HG03280 (cell line): ENCODE data around the gene TAF1B.
"Not testable (repeated sequence)": the region's sequence is repeated elsewhere in the genome, so short reads cannot be mapped to it uniquely, and the experiment has no call there.

Experiments used
- ATAC-seq: cut with Tn5 transposase; IDR thresholded peaks from one replicate; pipeline ENCODE4 v1.9.1; 2021; ENCODE audit warnings: mild to moderate bottlenecking, moderate library complexity; ENCODE audit not compliant: unreplicated experiment

Gene TAF1B

GRCh38 chr2:9879455-9880194, 36.4 kb downstream of the TAF1B start:
- ATAC-seq = no peak

GRCh38 chr2:9883897-9884296, 40.6 kb downstream of the TAF1B start:
- no peak for ATAC-seq

- ATAC-seq = no peak
Observed at GRCh38 chr2:9884436-9884835, 41.2 kb downstream of the TAF1B start.

GRCh38 chr2:9885036-9885684, 41.9 kb downstream of the TAF1B start:
- ATAC-seq = no peak

- no peak for ATAC-seq
Observed at GRCh38 chr2:9887513-9887912, 44.2 kb downstream of the TAF1B start.

GRCh38 chr2:9889812-9890261, 46.6 kb downstream of the TAF1B start:
- ATAC-seq = no peak

GRCh38 chr2:9892236-9892635, 49.0 kb downstream of the TAF1B start:
- no peak for ATAC-seq

GRCh38 chr2:9895669-9896590, 52.7 kb downstream of the TAF1B start:
- ATAC-seq = no peak

- ATAC-seq = peak; percentile 50
Observed at GRCh38 chr2:9897331-9897737, 54.1 kb downstream of the TAF1B start.

GRCh38 chr2:9897846-9898245, 54.6 kb downstream of the TAF1B start:
- no peak for ATAC-seq

- no peak for ATAC-seq
Observed at GRCh38 chr2:9905413-9905812, 62.1 kb downstream of the TAF1B start.

- no peak for ATAC-seq
Observed at GRCh38 chr2:9907402-9907801, 64.1 kb downstream of the TAF1B start.

- ATAC-seq = no peak
Observed at GRCh38 chr2:9908639-9909038, 65.4 kb downstream of the TAF1B start.

- no peak for ATAC-seq
Observed at GRCh38 chr2:9909106-9909505, 65.8 kb downstream of the TAF1B start.

GRCh38 chr2:9910699-9911098, 67.4 kb downstream of the TAF1B start:
- ATAC-seq = no peak

GRCh38 chr2:9912468-9912867, 69.2 kb downstream of the TAF1B start:
- ATAC-seq = no peak

- peak; percentile 100 for ATAC-seq
Observed at GRCh38 chr2:9914384-9915065, 71.3 kb downstream of the TAF1B start.

- no peak for ATAC-seq
Observed at GRCh38 chr2:9918275-9918674, 75.0 kb downstream of the TAF1B start.

GRCh38 chr2:9919512-9919911, 76.2 kb downstream of the TAF1B start:
- ATAC-seq = no peak

GRCh38 chr2:9927020-9927419, 83.7 kb downstream of the TAF1B start:
- not testable (repeated sequence) for ATAC-seq

- no peak for ATAC-seq
Observed at GRCh38 chr2:9937258-9937657, 94.0 kb downstream of the TAF1B start.
